Activated B cell treated with CpG ODN at 0.5 μM for 24 hours (primary cell): ENCODE data around the gene GMPPA. TPM values are rescaled to one million over a fixed set of nuclear protein-coding genes. Genes with fewer than 3 reads are reported as not detected.

Experiments used
- ATAC-seq: fragments of 200-7000 bp; cut with Tn5 transposase; one replicate; pipeline ENCODE4 v1.10.0; 2021; ENCODE audit warnings: low read depth, mild to moderate bottlenecking, moderate library complexity
- CTCF ChIA-PET: fragments of 350-600 bp; sonication (Branson Sonifier 250); formaldehyde crosslinking; loops from one replicate; lab custom pipeline; 2021; ENCODE audit warnings: antibody characterized with exemption; lab: Charles Lee
- POLR2A ChIA-PET: fragments of 350-600 bp; sonication (Branson Sonifier 250); formaldehyde crosslinking; loops from one replicate; lab custom pipeline; 2021; ENCODE audit warnings: antibody characterized with exemption; lab: Charles Lee
- DNase-seq: peaks from one replicate; pipeline ENCODE4 v3.0.0; 2022
- H3K27ac Mint-ChIP-seq: one replicate; pipeline ENCODE4 v1.8.0; 2020; ENCODE audit warnings: mixed read lengths
- H3K27me3 Mint-ChIP-seq: one replicate; pipeline ENCODE4 v1.8.0; 2021; ENCODE audit warnings: mixed read lengths
- H3K36me3 Mint-ChIP-seq: one replicate; pipeline ENCODE4 v1.8.0; 2021; ENCODE audit warnings: low read depth, mixed read lengths
- H3K4me1 Mint-ChIP-seq: one replicate; pipeline ENCODE4 v1.8.0; 2021; ENCODE audit warnings: mixed read lengths
- H3K4me3 Mint-ChIP-seq: one replicate; pipeline ENCODE4 v1.8.0; 2020; ENCODE audit warnings: mild to moderate bottlenecking, mixed read lengths
- H3K9me3 Mint-ChIP-seq: one replicate; pipeline ENCODE4 v1.8.0; 2020; ENCODE audit warnings: mixed read lengths
- intact Hi-C: fragments of 100-400 bp; cut with micrococcal nuclease; formaldehyde crosslinking; loops from one replicate; pipeline ENCODE4 v1.15.1; 2024
- total RNA-seq: library from RNA; stranded (reverse); gene quantifications from 2 replicates; pipeline ENCODE4 v1.2.3, GENCODE V29; 2022
- TF ChIP-seq, protein P1 (sequence below): fragments of 200-600 bp; IDR thresholded peaks from one replicate; pipeline ENCODE4 v1.8.0; 2022; ENCODE audit warnings: antibody characterized with exemption, mild to moderate bottlenecking

GMPPA gene
- total RNA-seq, 1 donor from 2014 or later = 33.0 TPM

DNA sequence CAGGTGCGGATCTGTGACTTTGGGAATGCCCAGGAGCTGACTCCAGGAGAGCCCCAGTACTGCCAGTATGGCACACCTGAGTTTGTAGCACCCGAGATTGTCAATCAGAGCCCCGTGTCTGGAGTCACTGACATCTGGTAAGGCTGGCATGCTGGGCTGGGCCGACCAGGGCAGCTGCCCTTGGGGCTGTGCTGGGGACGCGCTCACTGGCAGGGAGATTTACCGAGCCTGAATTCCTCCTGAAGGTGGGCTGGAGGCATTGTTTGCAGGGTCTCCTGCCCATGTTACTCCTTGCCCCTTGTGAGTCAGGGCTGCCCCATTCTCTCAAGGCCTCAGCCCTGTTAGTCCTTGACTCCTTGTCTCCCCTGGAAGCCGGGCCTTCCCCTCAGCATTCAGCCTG is 18.7 kb upstream of the GMPPA start:
- no peak overlapping the region for H3K27ac Mint-ChIP-seq
- no peak for ATAC-seq

DNA sequence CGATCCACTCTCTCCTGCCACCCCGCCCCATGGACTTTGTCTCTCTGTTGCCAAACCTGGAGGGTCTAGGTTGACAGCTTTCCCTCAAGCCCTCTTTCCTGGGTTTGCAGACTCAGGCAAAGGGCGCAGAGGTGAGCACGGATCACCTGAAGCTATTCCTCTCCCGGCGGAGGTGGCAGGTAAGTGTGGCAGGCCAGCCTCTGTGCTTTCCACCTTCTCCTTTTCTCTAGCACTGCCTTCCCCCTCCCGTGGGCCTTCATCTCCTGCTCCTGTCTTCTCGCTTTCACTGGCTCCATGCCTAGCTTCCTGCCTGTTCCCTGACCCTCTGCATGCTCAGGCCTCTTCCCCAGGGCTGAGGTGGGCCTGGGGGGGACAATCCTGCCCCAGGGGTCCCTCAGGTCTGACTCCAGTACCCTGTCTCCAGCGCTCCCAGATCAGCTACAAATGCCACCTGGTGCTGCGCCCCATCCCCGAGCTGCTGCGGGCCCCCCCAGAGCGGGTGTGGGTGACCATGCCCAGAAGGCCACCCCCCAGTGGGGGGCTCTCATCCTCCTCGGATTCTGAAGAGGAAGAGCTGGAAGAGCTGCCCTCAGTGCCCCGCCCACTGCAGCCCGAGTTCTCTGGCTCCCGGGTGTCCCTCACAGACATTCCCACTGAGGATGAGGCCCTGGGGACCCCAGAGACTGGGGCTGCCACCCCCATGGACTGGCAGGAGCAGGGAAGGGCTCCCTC is 15.9 kb upstream of the GMPPA start:
- CTCF ChIA-PET = interaction anchor here (2.3 kb wide), 1 partner anchor 48 kb away, joined by 7 read pairs; no protein-coding TSS in a partner anchor
- no peak for DNase-seq
- Mint-ChIP-seq H3K4me3 (no peak overlapping the region), H3K36me3 (no peaks in the 10 kb centered on the region), H3K27ac (no peak overlapping the region), H3K27me3 (peaks cover 51% of the 10 kb centered on the region), H3K9me3 (no peaks in the 10 kb centered on the region), H3K4me1 (peaks cover 8% of the 10 kb centered on the region)
- TF ChIP-seq, protein P1, sequence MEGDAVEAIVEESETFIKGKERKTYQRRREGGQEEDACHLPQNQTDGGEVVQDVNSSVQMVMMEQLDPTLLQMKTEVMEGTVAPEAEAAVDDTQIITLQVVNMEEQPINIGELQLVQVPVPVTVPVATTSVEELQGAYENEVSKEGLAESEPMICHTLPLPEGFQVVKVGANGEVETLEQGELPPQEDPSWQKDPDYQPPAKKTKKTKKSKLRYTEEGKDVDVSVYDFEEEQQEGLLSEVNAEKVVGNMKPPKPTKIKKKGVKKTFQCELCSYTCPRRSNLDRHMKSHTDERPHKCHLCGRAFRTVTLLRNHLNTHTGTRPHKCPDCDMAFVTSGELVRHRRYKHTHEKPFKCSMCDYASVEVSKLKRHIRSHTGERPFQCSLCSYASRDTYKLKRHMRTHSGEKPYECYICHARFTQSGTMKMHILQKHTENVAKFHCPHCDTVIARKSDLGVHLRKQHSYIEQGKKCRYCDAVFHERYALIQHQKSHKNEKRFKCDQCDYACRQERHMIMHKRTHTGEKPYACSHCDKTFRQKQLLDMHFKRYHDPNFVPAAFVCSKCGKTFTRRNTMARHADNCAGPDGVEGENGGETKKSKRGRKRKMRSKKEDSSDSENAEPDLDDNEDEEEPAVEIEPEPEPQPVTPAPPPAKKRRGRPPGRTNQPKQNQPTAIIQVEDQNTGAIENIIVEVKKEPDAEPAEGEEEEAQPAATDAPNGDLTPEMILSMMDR = no peak
- no peak for ATAC-seq
- POLR2A ChIA-PET = no interaction called here
- intact Hi-C loops = no loop called here

More for the DNA sequence above, 18.7 kb upstream of the GMPPA start:
- intact Hi-C loops = no loop called here
- Mint-ChIP-seq H3K36me3 (no peaks in the 10 kb centered on the region), H3K9me3 (no peaks in the 10 kb centered on the region), H3K4me3 (no peak overlapping the region), H3K27me3 (peaks cover 47% of the 10 kb centered on the region), H3K4me1 (peaks cover 9% of the 10 kb centered on the region)
- DNase-seq = no peak
- ChIA-PET CTCF (no interaction called here), POLR2A (no interaction called here)
- TF ChIP-seq, protein P1 = no peak

DNA sequence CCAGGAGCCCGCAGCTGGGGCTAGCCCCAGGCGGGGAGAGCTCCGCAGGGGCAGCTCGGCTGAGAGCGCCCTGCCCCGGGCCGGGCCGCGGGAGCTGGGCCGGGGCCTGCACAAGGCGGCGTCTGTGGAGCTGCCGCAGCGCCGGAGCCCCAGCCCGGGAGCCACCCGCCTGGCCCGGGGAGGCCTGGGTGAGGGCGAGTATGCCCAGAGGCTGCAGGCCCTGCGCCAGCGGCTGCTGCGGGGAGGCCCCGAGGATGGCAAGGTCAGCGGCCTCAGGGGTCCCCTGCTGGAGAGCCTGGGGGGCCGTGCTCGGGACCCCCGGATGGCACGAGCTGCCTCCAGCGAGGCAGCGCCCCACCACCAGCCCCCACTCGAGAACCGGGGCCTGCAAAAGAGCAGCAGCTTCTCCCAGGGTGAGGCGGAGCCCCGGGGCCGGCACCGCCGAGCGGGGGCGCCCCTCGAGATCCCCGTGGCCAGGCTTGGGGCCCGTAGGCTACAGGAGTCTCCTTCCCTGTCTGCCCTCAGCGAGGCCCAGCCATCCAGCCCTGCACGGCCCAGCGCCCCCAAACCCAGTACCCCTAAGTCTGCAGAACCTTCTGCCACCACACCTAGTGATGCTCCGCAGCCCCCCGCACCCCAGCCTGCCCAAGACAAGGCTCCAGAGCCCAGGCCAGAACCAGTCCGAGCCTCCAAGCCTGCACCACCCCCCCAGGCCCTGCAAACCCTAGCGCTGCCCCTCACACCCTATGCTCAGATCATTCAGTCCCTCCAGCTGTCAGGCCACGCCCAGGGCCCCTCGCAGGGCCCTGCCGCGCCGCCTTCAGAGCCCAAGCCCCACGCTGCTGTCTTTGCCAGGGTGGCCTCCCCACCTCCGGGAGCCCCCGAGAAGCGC is 15.0 kb upstream of the GMPPA start:
- no peaks in the 10 kb centered on the region for H3K36me3 Mint-ChIP-seq
- no peaks in the 10 kb centered on the region for H3K9me3 Mint-ChIP-seq
- intact Hi-C loops = loop anchor here (1.0 kb wide), 1 partner anchor 12 kb away; no protein-coding TSS in a partner anchor
- DNase-seq = no peak
- H3K27me3 Mint-ChIP-seq = peaks cover 51% of the 10 kb centered on the region
- ChIA-PET CTCF (interaction anchor here (2.3 kb wide), 1 partner anchor 47 kb away, joined by 7 read pairs; no protein-coding TSS in a partner anchor), POLR2A (interaction anchor here (0.5 kb wide), 1 partner anchor 231 kb away, joined by 3 read pairs; the partner anchor contains the start of gene TUBA4B)
- H3K27ac Mint-ChIP-seq = no peak overlapping the region
- peak overlapping the region; percentile 58 for H3K4me3 Mint-ChIP-seq
- no peak for ATAC-seq
- TF ChIP-seq, protein P1 = no peak
- peaks cover 8% of the 10 kb centered on the region for H3K4me1 Mint-ChIP-seq

DNA sequence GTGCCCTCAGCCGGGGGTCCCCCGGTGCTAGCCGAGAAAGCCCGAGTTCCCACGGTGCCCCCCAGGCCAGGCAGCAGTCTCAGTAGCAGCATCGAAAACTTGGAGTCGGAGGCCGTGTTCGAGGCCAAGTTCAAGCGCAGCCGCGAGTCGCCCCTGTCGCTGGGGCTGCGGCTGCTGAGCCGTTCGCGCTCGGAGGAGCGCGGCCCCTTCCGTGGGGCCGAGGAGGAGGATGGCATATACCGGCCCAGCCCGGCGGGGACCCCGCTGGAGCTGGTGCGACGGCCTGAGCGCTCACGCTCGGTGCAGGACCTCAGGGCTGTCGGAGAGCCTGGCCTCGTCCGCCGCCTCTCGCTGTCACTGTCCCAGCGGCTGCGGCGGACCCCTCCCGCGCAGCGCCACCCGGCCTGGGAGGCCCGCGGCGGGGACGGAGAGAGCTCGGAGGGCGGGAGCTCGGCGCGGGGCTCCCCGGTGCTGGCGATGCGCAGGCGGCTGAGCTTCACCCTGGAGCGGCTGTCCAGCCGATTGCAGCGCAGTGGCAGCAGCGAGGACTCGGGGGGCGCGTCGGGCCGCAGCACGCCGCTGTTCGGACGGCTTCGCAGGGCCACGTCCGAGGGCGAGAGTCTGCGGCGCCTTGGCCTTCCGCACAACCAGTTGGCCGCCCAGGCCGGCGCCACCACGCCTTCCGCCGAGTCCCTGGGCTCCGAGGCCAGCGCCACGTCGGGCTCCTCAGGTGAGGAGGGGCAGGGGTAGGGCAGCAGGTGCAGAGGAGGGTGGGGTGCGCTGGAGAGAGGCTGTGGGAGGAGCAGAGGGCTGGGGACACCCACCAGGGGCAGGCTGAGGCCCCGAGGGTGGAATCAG is 14.1 kb upstream of the GMPPA start:
- H3K27ac Mint-ChIP-seq = no peak overlapping the region
- TF ChIP-seq, protein P1 = no peak
- ChIA-PET POLR2A (no interaction called here), CTCF (no interaction called here)
- intact Hi-C loops = loop anchor here (1.0 kb wide), 1 partner anchor 11 kb away; no protein-coding TSS in a partner anchor
- H3K4me1 Mint-ChIP-seq = peaks cover 8% of the 10 kb centered on the region
- peaks cover 48% of the 10 kb centered on the region for H3K27me3 Mint-ChIP-seq
- ATAC-seq = no peak
- no peaks in the 10 kb centered on the region for H3K9me3 Mint-ChIP-seq
- peak overlapping the region; percentile 58 for H3K4me3 Mint-ChIP-seq
- no peak for DNase-seq
- no peaks in the 10 kb centered on the region for H3K36me3 Mint-ChIP-seq
